GM12873 (cell line): ENCODE measurements around the gene SFXN1.

Experiments
- TF ChIP-seq, protein P1 (sequence below): IDR thresholded peaks from 2 replicates; pipeline ENCODE4 v1.5.1; 2012; ENCODE audit warnings: low read depth, mild to moderate bottlenecking, moderate library complexity, low read length, control low read depth; ENCODE audit not compliant: insufficient read depth; ENCODE audit errors: missing control alignments

Gene SFXN1

DNA sequence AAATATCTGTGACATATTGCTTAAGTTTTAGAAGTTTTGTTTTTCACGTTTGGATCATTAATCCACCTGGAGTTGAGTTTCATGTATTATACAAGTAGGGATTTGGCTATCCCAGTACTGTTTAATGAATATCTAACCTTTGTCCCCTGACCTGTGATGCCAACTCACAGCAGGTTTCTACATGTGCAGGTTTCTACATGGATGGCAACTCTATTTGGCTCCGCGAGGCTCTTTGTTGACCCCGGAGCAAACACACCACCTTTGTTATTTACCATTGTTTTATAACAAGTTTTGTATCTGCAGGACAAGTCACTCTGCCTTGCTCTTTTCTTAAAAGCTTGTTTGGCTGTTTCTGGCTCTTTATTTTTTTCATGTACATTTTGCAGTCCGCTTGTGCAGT is 920 bp upstream of the SFXN1 start:
- TF ChIP-seq, protein P1, sequence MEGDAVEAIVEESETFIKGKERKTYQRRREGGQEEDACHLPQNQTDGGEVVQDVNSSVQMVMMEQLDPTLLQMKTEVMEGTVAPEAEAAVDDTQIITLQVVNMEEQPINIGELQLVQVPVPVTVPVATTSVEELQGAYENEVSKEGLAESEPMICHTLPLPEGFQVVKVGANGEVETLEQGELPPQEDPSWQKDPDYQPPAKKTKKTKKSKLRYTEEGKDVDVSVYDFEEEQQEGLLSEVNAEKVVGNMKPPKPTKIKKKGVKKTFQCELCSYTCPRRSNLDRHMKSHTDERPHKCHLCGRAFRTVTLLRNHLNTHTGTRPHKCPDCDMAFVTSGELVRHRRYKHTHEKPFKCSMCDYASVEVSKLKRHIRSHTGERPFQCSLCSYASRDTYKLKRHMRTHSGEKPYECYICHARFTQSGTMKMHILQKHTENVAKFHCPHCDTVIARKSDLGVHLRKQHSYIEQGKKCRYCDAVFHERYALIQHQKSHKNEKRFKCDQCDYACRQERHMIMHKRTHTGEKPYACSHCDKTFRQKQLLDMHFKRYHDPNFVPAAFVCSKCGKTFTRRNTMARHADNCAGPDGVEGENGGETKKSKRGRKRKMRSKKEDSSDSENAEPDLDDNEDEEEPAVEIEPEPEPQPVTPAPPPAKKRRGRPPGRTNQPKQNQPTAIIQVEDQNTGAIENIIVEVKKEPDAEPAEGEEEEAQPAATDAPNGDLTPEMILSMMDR, result no peak

DNA sequence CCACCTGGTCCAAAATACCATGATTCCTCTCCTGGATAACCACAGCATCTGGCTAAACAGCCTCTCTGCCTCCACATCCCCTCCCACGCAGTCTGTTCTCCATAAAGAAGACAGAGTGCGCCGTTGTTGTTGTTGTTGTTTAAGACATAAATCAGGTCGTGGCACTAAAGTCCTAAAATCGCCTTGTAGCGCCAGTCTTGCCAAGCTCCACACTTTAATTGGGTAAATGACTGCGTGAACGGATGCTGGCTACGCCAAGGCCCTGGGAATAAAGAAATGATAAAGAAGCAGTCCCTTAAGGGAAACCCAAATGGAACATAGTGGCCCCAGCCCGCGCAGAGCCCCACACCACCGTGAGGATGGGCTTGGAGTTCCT is 364 bp upstream of the SFXN1 start:
- TF ChIP-seq, protein P1, result no peak

DNA sequence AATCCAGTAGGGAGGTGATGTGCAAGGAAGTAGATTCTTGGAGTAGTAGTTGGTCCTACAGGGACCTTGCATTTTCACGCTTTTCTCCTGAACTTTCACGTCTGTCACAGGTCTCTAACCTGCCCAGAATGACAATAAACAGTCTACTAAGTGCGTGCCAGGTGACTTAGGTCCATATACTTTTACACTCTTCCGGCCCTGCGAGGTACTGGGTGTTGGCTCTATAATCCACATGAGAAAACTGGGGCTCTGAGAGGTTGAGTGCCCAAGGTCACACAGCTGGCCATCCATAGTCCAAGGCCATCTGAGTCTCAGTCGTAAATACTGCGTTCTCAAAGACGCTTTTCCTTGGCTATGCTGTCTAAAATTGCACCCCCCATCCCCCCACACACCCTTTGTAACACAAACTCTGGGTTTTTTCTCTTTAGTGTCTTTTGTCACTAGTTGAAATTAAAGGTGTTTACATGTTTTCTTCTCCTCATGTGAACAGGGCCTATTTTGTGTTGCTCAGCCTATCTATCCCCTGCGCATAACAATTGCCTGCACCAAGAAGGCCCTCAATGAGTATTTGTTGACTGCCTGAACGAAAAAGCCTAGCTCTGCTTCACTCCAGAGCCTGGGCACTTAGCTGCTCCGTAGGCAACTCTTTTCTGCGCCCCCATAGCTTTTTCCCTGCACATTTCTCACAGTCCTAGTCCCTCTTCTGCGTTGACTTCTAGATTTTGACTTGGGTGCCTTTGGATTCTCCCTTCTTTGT is 943 bp downstream of the SFXN1 start:
- TF ChIP-seq, protein P1, result no peak

DNA sequence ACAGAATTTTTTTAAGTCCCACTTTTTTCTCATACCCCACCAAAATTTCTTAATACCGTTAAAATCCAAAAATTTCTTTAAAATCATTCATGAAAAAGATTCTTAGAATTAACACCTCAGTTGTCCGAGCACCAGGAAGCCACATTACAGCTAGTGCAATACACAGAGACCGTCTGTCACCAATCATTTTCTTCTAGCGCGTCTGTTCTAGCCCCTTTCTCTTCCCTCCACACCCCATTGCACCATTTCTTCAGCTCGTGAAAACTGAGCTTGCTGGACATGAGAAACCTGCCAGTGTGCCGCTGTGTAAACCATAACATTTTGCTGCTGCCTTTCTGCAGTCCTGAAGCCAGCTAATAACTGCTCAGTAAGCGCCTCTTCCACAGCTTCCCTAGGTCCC is 5.0 kb downstream of the SFXN1 start:
- TF ChIP-seq, protein P1, result no peak

DNA sequence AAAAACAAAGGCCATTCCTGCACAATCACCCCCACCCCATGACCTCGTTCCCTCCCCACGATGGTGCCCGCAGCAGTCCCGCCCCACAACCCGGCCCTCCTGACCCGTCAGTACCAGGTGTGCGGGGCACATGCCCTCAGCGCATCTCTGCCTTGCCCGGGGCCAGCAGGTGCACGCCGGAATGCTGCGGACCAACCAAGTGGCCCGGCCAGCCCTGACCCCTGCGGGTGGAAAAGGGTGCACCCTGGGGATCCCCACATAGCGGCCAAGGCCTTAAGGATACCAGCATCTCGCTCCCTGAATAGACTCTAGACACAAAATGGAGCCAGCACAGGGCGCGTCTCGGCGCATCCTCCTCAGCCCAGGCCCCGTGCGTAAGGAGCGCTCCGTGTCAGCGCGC is 6.0 kb downstream of the SFXN1 start:
- TF ChIP-seq, protein P1, result no peak

DNA sequence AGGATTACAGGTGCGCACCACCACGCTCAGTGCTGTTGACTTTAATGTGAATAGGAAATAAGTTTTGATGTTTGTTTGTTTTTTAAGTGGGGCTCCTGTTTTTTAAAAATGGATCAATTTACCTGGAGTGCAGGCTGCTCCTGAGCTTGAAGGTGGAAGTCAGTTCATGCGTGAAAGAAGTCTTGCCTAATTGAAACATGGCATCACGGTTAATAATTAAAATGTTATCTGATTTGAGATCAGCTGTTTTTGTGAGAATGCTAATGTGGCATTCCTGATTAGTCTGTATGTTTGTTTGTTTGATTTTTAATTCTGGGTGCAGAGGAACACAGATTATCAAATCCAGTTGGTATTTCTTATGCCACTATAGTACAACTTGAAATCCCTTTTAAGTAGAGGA is 6.5 kb downstream of the SFXN1 start:
- TF ChIP-seq, protein P1, result no peak

DNA sequence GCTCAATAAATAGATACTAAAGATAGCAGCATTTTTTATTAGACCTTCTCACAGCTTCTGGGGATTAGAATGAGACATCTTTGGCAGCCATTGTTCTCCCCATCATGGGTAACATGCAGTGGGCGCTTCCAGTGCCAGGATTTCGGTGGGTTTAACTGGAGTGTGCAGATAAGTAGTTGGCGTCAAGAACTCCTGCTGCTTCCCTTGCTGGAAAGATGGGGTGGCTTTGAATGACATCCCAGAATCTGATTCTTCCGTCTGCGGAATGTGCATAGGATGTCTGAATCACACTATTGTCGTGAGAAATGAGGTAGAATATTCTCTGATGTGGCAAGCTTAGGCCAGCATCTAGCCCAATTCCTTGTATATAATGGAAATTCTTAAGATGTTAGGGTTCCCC is 7.3 kb downstream of the SFXN1 start:
- TF ChIP-seq, protein P1, result no peak
